Hepatocyte (in vitro differentiated cells): ENCODE measurements around the gene BRCA2. TPM values are rescaled to one million over a fixed set of nuclear protein-coding genes. Genes with fewer than 3 reads are reported as not detected.
A peak's percentile ranks its signal among the peaks of the same experiment; 100 is the strongest.

Experiments used
- DNase-seq: peaks from one replicate; pipeline ENCODE4 v3.0.0-alpha.2; 2016; ENCODE audit warnings: low spot score
- H2AFZ ChIP-seq: fragments of 200-600 bp; sonication (generic); 2 replicates; pipeline ENCODE4 v1.6.0; 2016; ENCODE audit warnings: antibody characterized with exemption, mild to moderate bottlenecking
- H3K27ac ChIP-seq: fragments of 200-600 bp; sonication (generic); 2 replicates; pipeline ENCODE4 v1.5.1; 2016; ENCODE audit warnings: mild to moderate bottlenecking
- H3K27me3 ChIP-seq: fragments of 200-600 bp; sonication (generic); 2 replicates; pipeline ENCODE4 v1.6.1; 2016
- H3K36me3 ChIP-seq: fragments of 200-600 bp; sonication (generic); replicated peaks from 2 replicates; pipeline ENCODE4 v1.5.1; 2016; ENCODE audit warnings: low read depth; ENCODE audit not compliant: insufficient read depth
- H3K4me1 ChIP-seq: fragments of 200-600 bp; sonication (generic); 2 replicates; pipeline ENCODE4 v1.5.1; 2016; ENCODE audit warnings: mild to moderate bottlenecking, moderate library complexity; ENCODE audit not compliant: insufficient read depth
- H3K4me2 ChIP-seq: fragments of 200-600 bp; sonication (generic); 2 replicates; pipeline ENCODE4 v1.6.0; 2016
- H3K4me3 ChIP-seq: fragments of 200-600 bp; sonication (generic); 2 replicates; pipeline ENCODE4 v1.5.1; 2016; ENCODE audit warnings: mild to moderate bottlenecking
- H3K79me2 ChIP-seq: fragments of 200-600 bp; sonication (generic); 2 replicates; pipeline ENCODE4 v1.6.0; 2017; ENCODE audit warnings: mild to moderate bottlenecking
- H3K9me2 ChIP-seq: fragments of 200-600 bp; sonication (generic); replicated peaks from 2 replicates; pipeline ENCODE4 v1.6.0; 2017; ENCODE audit warnings: mild to moderate bottlenecking; ENCODE audit not compliant: insufficient read depth
- H3K9me3 ChIP-seq: fragments of 200-600 bp; sonication (generic); 2 replicates; pipeline ENCODE4 v1.5.1; 2016; ENCODE audit warnings: low read depth, mild to moderate bottlenecking
- H4K20me1 ChIP-seq: fragments of 200-600 bp; sonication (generic); 2 replicates; pipeline ENCODE4 v1.6.0; 2016; ENCODE audit warnings: mild to moderate bottlenecking; ENCODE audit not compliant: insufficient read depth, poor library complexity, severe bottlenecking
- EZH2 ChIP-seq: fragments of 200-600 bp; sonication (generic); IDR thresholded peaks from 2 replicates; pipeline ENCODE4 v1.6.1; 2016; ENCODE audit warnings: antibody characterized with exemption, mild to moderate bottlenecking, borderline replicate concordance
- EZH2phosphoT487 ChIP-seq: fragments of 200-600 bp; sonication (generic); IDR thresholded peaks from one replicate; pipeline ENCODE4 v1.6.1; 2018; ENCODE audit warnings: antibody characterized with exemption, mild to moderate bottlenecking, low read depth, moderate library complexity; ENCODE audit not compliant: unreplicated experiment, severe bottlenecking
- WGBS: methylation state at CpG from one replicate; pipeline ENCODE4 v1.1.6; 2016; ENCODE audit warnings: low lambda C conversion rate; ENCODE audit errors: missing lambda C conversion rate; 5-methylcytosine and 5-hydroxymethylcytosine counted together
- polyA plus RNA-seq: library from polyadenylated mRNA; unstranded; fragments of >200 nt; fragmentation: Nextera tagmentation; extraction: Ambion mirVana; gene quantifications from 2 replicates; pipeline ENCODE4 v1.2.1, GENCODE V29; 2016
- total RNA-seq: library from RNA; depleted of rRNA; stranded (reverse); fragments of >200 nt; gene quantifications from 2 replicates; pipeline ENCODE4 v1.2.3, GENCODE V29; 2014
- TF ChIP-seq, protein P1 (sequence below): fragments of 200-600 bp; sonication (generic); IDR thresholded peaks from 2 replicates; pipeline ENCODE4 v1.5.1; 2016; ENCODE audit warnings: antibody characterized with exemption, mild to moderate bottlenecking; ENCODE audit not compliant: poor library complexity

Gene BRCA2, protein sequence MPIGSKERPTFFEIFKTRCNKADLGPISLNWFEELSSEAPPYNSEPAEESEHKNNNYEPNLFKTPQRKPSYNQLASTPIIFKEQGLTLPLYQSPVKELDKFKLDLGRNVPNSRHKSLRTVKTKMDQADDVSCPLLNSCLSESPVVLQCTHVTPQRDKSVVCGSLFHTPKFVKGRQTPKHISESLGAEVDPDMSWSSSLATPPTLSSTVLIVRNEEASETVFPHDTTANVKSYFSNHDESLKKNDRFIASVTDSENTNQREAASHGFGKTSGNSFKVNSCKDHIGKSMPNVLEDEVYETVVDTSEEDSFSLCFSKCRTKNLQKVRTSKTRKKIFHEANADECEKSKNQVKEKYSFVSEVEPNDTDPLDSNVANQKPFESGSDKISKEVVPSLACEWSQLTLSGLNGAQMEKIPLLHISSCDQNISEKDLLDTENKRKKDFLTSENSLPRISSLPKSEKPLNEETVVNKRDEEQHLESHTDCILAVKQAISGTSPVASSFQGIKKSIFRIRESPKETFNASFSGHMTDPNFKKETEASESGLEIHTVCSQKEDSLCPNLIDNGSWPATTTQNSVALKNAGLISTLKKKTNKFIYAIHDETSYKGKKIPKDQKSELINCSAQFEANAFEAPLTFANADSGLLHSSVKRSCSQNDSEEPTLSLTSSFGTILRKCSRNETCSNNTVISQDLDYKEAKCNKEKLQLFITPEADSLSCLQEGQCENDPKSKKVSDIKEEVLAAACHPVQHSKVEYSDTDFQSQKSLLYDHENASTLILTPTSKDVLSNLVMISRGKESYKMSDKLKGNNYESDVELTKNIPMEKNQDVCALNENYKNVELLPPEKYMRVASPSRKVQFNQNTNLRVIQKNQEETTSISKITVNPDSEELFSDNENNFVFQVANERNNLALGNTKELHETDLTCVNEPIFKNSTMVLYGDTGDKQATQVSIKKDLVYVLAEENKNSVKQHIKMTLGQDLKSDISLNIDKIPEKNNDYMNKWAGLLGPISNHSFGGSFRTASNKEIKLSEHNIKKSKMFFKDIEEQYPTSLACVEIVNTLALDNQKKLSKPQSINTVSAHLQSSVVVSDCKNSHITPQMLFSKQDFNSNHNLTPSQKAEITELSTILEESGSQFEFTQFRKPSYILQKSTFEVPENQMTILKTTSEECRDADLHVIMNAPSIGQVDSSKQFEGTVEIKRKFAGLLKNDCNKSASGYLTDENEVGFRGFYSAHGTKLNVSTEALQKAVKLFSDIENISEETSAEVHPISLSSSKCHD (N-terminal part only)
- total RNA-seq (2.4 and 2.8 TPM in 2 replicates), polyA plus RNA-seq (1.4 and 2.9 TPM in 2 replicates)

DNA sequence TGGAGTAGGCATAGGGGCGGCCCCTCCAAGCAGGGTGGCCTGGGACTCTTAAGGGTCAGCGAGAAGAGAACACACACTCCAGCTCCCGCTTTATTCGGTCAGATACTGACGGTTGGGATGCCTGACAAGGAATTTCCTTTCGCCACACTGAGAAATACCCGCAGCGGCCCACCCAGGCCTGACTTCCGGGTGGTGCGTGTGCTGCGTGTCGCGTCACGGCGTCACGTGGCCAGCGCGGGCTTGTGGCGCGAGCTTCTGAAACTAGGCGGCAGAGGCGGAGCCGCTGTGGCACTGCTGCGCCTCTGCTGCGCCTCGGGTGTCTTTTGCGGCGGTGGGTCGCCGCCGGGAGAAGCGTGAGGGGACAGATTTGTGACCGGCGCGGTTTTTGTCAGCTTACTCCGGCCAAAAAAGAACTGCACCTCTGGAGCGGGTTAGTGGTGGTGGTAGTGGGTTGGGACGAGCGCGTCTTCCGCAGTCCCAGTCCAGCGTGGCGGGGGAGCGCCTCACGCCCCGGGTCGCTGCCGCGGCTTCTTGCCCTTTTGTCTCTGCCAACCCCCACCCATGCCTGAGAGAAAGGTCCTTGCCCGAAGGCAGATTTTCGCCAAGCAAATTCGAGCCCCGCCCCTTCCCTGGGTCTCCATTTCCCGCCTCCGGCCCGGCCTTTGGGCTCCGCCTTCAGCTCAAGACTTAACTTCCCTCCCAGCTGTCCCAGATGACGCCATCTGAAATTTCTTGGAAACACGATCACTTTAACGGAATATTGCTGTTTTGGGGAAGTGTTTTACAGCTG is at the start of gene BRCA2, which contains the start of gene ZAR1L:
BRCA2 (plus strand) TSS at position 271 of the 790 bp plus-strand sequence. CDS start 953 bp downstream, outside the sequence.
ZAR1L (minus strand) TSS at position 126 of the 790 bp plus-strand sequence. CDS start 3,438 bp downstream, outside the sequence.
- peak within 1 kb of the TSS; percentile 99 for H3K27ac ChIP-seq
- no peaks in the 10 kb centered on the region for H3K79me2 ChIP-seq
- DNase-seq: peak; percentile 95
- H3K4me1 ChIP-seq: no peaks in the 10 kb centered on the region
- no peaks in the 10 kb centered on the region for H3K27me3 ChIP-seq
- 2% methylated on average over 60 of the region's 60 CpGs for WGBS
- no peaks in the 10 kb centered on the region for H4K20me1 ChIP-seq
- H3K36me3 ChIP-seq: no peaks in the 10 kb centered on the region
- TF ChIP-seq, protein P1, sequence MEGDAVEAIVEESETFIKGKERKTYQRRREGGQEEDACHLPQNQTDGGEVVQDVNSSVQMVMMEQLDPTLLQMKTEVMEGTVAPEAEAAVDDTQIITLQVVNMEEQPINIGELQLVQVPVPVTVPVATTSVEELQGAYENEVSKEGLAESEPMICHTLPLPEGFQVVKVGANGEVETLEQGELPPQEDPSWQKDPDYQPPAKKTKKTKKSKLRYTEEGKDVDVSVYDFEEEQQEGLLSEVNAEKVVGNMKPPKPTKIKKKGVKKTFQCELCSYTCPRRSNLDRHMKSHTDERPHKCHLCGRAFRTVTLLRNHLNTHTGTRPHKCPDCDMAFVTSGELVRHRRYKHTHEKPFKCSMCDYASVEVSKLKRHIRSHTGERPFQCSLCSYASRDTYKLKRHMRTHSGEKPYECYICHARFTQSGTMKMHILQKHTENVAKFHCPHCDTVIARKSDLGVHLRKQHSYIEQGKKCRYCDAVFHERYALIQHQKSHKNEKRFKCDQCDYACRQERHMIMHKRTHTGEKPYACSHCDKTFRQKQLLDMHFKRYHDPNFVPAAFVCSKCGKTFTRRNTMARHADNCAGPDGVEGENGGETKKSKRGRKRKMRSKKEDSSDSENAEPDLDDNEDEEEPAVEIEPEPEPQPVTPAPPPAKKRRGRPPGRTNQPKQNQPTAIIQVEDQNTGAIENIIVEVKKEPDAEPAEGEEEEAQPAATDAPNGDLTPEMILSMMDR: no peak
- no peak for TF ChIP-seq EZH2
- no peak for TF ChIP-seq EZH2phosphoT487
- H3K9me2 ChIP-seq: no peaks in the 10 kb centered on the region
- no peaks in the 10 kb centered on the region for H3K9me3 ChIP-seq
- H2AFZ ChIP-seq: peak within 1 kb of the TSS; percentile 100
- peak within 1 kb of the TSS; percentile 91 for H3K4me2 ChIP-seq
- peak within 1 kb of the TSS; percentile 79 for H3K4me3 ChIP-seq

DNA sequence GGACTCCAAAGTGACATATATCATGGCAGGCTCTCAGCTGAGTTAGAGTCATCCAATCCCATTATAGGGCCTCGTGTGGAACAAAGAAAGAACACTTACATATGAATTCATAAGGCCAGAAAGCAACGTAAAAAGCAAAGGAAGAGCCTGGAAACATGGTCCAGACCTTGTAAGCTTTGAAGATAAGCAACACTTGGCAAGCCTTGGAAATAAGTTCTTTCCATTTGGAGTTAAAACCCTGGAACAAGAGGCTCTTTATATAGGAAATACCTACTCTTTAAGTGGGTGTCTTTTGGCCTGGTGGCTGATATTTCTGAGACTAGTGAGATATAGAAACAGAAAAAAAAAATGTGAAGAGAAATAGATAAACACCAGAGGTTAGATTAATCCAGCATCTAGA is 49.6 kb upstream of the BRCA2 start:
- H2AFZ ChIP-seq: no peak overlapping the region
- TF ChIP-seq, protein P1: no peak
- no peak for TF ChIP-seq EZH2
- no peaks in the 10 kb centered on the region for H3K9me2 ChIP-seq
- no peak overlapping the region for H3K4me3 ChIP-seq
- H4K20me1 ChIP-seq: no peaks in the 10 kb centered on the region
- no peaks in the 10 kb centered on the region for H3K79me2 ChIP-seq
- 73% methylated on average over 2 of the region's 2 CpGs for WGBS
- no peaks in the 10 kb centered on the region for H3K27me3 ChIP-seq
- H3K36me3 ChIP-seq: no peaks in the 10 kb centered on the region
- no peak for DNase-seq
- H3K4me2 ChIP-seq: no peak overlapping the region
- H3K9me3 ChIP-seq: no peaks in the 10 kb centered on the region
- H3K27ac ChIP-seq: no peak overlapping the region
- peaks cover 4% of the 10 kb centered on the region for H3K4me1 ChIP-seq

DNA sequence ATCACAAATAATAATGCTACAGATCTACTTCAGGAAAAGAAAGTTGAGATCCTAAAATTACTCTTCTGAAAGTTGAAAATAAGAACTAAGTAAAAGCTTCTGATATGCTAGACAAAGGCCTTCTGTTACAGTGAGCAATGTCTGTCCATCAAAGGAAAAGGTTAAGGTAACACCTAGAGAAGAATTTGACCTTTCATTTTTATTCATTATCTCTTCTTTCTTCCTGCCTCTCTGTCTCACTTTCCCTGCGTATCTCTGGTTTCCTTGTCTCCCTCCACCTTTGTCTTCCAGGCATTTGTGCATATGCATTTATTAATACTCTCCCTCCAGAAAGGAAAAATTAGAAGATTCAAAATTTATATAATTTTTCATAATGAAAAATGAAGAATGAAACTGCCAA is 49.2 kb upstream of the BRCA2 start:
- Histone ChIP-seq H3K4me3 (no peak overlapping the region), H3K27ac (no peak overlapping the region), H3K9me2 (no peaks in the 10 kb centered on the region), H3K79me2 (no peaks in the 10 kb centered on the region), H2AFZ (no peak overlapping the region), H3K4me1 (peaks cover 1% of the 10 kb centered on the region), H3K4me2 (no peak overlapping the region), H3K9me3 (no peaks in the 10 kb centered on the region), H3K36me3 (no peaks in the 10 kb centered on the region), H4K20me1 (no peaks in the 10 kb centered on the region), H3K27me3 (no peaks in the 10 kb centered on the region)
- no peak for TF ChIP-seq EZH2phosphoT487
- no peak for TF ChIP-seq EZH2
- TF ChIP-seq, protein P1: no peak
- no peak for DNase-seq
- WGBS: 88% methylated on average over 1 of the region's 1 CpG
